Body of pancreas (tissue), 4 donors: ENCODE measurements around the gene KRT32.

Experiments
- CTCF ChIP-seq, 7 experiments: fragments of 450-650 bp in 4 of 7; fragments of 200-600 bp in 3 of 7; sonication (generic) in 3 of 7; IDR thresholded peaks; one replicate each; pipeline ENCODE4 v1.5.1; 2016 to 2019; ENCODE audit warnings: antibody characterized with exemption in 7 of 7
- POLR2A ChIP-seq, 3 donors: fragments of 450-650 bp; IDR thresholded peaks; one replicate each; pipeline ENCODE4 v1.6.1; 2016; ENCODE audit warnings: antibody characterized with exemption in 3 of 3, mild to moderate bottlenecking in 2 of 3

GRCh38 chr17:41434415-41434814 is 32.8 kb downstream of the KRT32 start:
- no peak for TF ChIP-seq CTCF (IDR thresholded peaks at IDR 0.05)
- no peak for TF ChIP-seq POLR2A (IDR thresholded peaks at IDR 0.05)
